ENCODE data around the gene CARS2.
A peak's percentile ranks its signal among the peaks of the same experiment; 100 is the strongest.
"Not testable (repeated sequence)": the region's sequence is repeated elsewhere in the genome, so short reads cannot be mapped to it uniquely, and the experiment has no call there.

CARS2 gene

GRCh38 chr13:110705826-110706569, at the start of gene CARS2:
Gene CARS2, minus strand, starts transcription at chr13:110706116. Its CDS starts 23 bp downstream, at chr13:110706093.
- DNase-seq = peak; percentile 96

GRCh38 chr13:110748271-110748670, 42.4 kb upstream of the CARS2 start:
- no peak for DNase-seq

- DNase-seq = peak; percentile 36
Observed at GRCh38 chr13:110746438-110746837, 40.5 kb upstream of the CARS2 start.

- no peak for DNase-seq
Observed at GRCh38 chr13:110743687-110744086, 37.8 kb upstream of the CARS2 start.

GRCh38 chr13:110737555-110737954, 31.6 kb upstream of the CARS2 start:
- DNase-seq = no peak

GRCh38 chr13:110734561-110734960, 28.6 kb upstream of the CARS2 start:
- DNase-seq = no peak

GRCh38 chr13:110731072-110731471, 25.2 kb upstream of the CARS2 start:
- no peak for DNase-seq

GRCh38 chr13:110726726-110727125, 20.8 kb upstream of the CARS2 start:
- DNase-seq = no peak

GRCh38 chr13:110726153-110726552, 20.2 kb upstream of the CARS2 start:
- not testable (repeated sequence) for DNase-seq

- DNase-seq = no peak
Observed at GRCh38 chr13:110723598-110723997, 17.7 kb upstream of the CARS2 start.

GRCh38 chr13:110722971-110723370, 17.1 kb upstream of the CARS2 start:
- no peak for DNase-seq

- DNase-seq = no peak
Observed at GRCh38 chr13:110719036-110719710, 13.3 kb upstream of the CARS2 start.

GRCh38 chr13:110716247-110716515, 10.3 kb upstream of the CARS2 start:
- DNase-seq = peak; percentile 20

- peak; percentile 100 for DNase-seq
Observed at GRCh38 chr13:110715395-110716246, 9.7 kb upstream of the CARS2 start.

- DNase-seq = peak; percentile 28
Observed at GRCh38 chr13:110714797-110715394, 9.0 kb upstream of the CARS2 start.

- DNase-seq = peak; percentile 20
Observed at GRCh38 chr13:110713981-110714796, 8.3 kb upstream of the CARS2 start.

GRCh38 chr13:110713642-110713952, 7.7 kb upstream of the CARS2 start, which contains the start of gene ING1:
Gene ING1, plus strand, starts transcription at chr13:110713700. Its CDS starts 450 bp downstream, at chr13:110714150.
- DNase-seq = no peak

- DNase-seq = peak; percentile 98
Observed at GRCh38 chr13:110712849-110713641, 7.1 kb upstream of the CARS2 start.

- DNase-seq = peak; percentile 85
Observed at GRCh38 chr13:110712081-110712848, 6.3 kb upstream of the CARS2 start.

GRCh38 chr13:110706570-110707372, 855 bp upstream of the CARS2 start:
- DNase-seq = no peak
